Stimulated activated CD8-positive, alpha-beta memory T cell treated with anti-CD3 and anti-CD28 coated beads, Interleukin-4, amount 100 ng/mL, for 48 hours (primary cell): Measurements from ENCODE around the gene SLC2A10.

Source experiments
- DNase-seq: peaks from one replicate; pipeline ENCODE4 v3.0.0-alpha.2; 2020

Gene SLC2A10

GRCh38 chr20:46682063-46682821 lies 27.2 kb upstream of the SLC2A10 start:
- no peak for DNase-seq

DNA sequence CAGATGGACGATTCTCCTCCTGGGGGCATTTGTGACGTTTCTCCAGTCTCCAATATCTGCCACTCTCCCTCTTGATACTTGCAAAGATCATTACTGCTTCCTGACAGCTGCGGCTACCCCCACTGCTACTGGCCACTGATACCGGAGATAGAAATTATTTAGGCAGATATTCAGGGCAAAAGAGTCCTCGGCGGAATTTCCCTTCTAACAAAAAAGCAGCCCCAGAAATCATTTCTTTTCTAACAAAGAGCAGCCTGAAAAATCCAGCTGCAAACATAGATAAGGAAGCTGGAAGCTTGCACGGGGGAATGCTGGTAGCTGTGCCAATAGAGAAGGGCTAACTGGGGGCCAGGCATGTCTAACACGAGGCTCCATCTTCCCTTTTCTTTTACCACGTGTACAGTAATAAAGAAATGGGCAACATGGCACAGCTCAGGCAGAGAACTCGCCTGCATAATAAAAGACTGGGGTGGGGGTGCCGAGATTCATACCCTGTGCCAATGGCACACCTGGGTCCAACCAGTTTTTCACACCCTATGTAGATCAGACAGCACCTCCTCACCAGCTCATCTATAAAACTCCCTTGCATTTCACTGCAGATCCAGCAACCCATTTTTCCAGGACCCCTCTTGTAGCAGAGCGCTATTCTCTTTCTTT lies 26.3 kb upstream of the SLC2A10 start:
- DNase-seq, result no peak

- DNase-seq, result no peak
These were observed 25.8 kb upstream of the SLC2A10 start for GRCh38 chr20:46683668-46683938.

DNA sequence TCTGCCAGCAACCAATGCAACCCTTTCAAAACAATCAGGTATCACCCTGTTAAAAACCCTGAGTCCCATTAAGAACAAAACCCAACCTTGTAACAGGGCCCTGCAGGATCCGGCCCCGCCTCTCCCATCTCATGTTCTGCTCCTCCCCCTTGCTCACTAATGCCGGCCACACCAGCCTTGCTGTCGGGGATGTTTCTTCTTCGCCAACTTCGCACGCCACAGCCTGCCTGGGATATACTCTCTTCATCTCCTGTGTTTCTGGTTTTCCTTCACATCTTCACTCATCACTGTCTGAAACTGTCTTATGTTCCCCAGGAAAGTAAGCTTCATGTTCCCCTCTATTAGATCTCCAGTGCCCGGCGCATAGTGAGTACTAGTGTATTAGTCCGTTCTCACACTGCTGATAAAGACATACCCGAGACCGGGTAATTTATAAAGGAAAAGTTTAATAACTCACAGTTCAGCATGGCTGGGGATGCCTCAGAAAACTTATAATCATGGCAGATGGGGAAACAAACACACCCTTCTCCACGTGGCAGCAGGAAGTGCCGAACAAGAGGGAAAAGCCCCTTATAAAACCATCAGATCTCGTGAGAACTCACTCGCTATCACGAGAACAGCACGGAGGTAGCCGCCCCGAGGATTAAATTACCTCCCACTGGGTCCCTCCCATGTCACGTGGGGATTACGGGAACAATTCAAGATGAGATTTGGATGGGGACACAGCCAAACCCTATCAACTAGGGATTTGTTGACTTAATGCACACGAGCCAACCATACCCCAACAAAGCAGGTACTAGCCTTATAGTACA lies 25.3 kb upstream of the SLC2A10 start:
- DNase-seq, result no peak

- DNase-seq, result no peak
These were observed 21.0 kb upstream of the SLC2A10 start for GRCh38 chr20:46688151-46689081.

DNA sequence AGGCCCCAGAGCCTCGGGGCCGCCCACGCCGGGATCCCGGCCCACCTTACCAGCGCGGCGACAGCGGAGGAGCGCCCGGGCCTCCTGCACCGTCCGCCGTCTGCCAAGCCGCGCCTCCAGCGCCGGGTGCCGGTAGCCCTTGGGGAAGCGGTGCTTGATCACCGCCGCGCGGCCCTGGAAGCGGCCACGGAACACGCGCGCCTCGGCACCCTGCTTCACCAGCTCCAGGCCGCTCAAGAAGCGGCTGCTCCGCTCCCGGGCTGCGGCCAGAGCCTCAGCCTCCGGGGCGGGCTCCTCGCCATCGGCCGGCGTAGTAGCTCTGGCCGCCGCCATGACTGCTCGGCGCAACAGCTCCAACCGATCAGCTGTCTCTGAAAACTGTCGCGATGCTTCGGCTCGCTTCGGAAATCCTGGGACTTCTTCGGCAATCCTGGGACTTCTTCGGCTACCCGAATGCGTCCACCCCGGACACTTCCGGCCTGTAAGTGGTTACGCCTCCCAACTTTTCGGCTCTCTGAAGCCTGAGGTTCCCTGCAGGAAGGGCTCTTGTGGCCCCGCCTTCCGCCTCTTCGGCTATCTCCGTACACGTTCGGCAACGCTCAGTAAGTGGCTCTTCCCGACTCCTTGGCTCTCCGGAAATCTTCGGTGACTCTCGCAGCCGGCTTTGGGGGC lies 20.2 kb upstream of the SLC2A10 start, which contains the start of gene TP53RK:
Gene TP53RK (minus strand): TSS at position 363 of the 672 bp plus-strand sequence. CDS start 30 bp downstream, at position 333.
- DNase-seq, result peak; percentile 96

- DNase-seq, result no peak
These were observed 19.7 kb upstream of the SLC2A10 start for GRCh38 chr20:46689754-46690085.

- no peak for DNase-seq
These were observed 19.0 kb upstream of the SLC2A10 start for GRCh38 chr20:46690219-46691106.

DNA sequence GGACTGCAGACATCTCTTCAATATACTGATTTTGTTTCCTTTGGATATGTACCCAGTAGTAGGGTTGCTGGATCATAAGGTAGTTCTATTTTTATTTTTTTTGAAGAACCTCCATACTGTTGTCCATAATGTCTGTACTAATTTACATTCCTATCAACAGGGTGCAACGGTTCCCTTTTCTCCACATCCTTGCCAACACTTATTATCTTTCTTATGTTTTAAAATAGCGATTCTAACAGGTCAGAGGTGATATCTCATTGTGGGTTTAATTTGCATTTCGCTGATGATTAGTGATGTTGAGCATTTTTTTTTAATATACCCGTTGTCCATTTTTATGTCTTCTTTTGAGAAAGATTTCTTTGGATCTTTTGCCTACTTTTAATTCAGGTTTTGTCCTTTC lies 18.3 kb upstream of the SLC2A10 start:
- no peak for DNase-seq

DNA sequence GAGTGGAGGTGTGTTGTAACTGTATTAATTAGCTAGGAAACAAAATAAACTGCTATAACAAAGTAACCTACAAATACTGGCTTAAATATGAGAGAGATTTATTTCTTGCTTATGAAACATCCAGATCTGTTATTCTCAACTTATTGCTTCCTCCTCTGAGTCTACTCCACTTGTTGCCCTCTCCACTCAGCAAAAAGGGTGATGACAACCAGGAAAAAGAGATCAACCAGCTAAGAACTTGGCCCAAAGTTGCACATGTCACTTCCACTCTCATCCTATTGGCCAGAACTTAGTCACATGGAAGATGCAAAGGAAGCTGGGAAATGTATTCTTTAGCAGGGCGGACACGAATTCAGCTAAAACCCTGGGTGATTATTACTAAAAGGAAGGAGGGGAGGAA lies 15.0 kb upstream of the SLC2A10 start:
- DNase-seq, result no peak

GRCh38 chr20:46695892-46696291 lies 13.6 kb upstream of the SLC2A10 start:
- no peak for DNase-seq

GRCh38 chr20:46696791-46697279 lies 12.6 kb upstream of the SLC2A10 start:
- DNase-seq, result no peak

GRCh38 chr20:46698788-46699187 lies 10.7 kb upstream of the SLC2A10 start:
- no peak for DNase-seq

GRCh38 chr20:46699651-46700359 lies 9.6 kb upstream of the SLC2A10 start:
- no peak for DNase-seq

- no peak for DNase-seq
These were observed 9.0 kb upstream of the SLC2A10 start for GRCh38 chr20:46700481-46700880.

DNA sequence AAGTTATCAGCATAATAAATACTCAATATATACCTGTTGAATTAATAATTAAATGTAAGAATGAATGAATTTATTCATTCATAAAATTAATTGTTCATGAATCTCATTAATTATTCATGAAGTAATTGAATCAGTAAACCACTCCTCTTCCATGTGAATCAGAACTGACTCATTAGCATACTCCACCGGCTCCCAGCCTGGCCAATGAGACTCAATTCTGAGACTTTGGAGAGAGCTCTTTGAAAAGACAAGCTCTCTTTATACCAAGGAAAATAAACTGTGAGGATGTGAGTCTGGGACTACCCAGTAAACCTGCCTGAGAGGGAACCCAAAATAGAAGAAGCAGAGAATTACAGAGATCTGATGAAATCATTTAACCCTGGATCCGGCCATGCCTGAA lies 8.4 kb upstream of the SLC2A10 start:
- DNase-seq, result no peak

GRCh38 chr20:46701556-46701955 lies 7.9 kb upstream of the SLC2A10 start:
- DNase-seq, result no peak

DNA sequence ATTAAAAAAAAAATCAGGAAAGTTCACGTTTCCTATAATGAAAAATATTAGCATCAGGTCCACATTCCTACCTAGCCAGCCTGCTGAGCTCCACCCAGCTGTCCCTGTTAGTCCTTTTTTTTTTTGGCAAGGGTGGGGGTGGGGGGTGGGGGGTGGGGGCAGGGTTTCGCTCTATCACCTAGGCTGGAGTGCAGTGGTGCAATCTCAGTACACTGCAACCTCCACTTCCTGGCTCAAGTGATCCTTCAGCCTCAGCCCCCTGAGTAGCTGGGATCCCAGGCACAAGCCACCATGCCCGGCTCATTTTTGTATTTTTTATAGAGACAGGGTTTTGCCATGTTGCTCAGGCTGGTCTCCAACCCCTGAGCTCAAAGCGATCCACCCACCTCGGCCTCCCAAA lies 7.5 kb upstream of the SLC2A10 start:
- DNase-seq, result no peak

- no peak for DNase-seq
These were observed 6.8 kb upstream of the SLC2A10 start for GRCh38 chr20:46702447-46703203.

DNA sequence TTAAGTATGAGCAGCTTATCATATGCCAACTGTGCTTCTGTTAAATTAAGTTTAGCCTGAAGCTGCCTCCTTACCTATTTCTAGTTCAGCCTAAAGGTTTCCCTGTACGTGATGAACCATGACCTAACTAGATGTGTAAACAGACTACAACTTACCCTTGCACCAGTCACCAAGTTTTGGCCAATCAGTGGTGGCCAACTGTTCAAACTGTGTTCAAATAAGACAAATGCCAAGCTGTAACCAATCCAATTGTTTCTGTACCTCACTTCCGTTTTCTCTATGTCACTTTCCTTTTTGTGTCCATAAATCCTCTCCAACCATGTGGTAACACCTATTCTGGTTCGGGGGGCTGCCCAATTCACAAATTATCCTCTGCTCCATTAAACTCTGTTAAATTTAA lies 6.0 kb upstream of the SLC2A10 start:
- no peak for DNase-seq
